Natural killer cell treated with Interleukin-12 subunit alpha and Interleukin-12 subunit beta and Interleukin-15 and Interleukin-18, amount 100 ng/mL, for 72 hours (primary cell): Measurements from ENCODE around the gene ITFG1. TPM values are rescaled to one million over a fixed set of nuclear protein-coding genes. Genes with fewer than 3 reads are reported as not detected.

ENCODE experiments used
- ATAC-seq, 2 donors: fragments of 150-1000 bp; cut with Tn5 transposase in 1 of 2; sonication (Bioruptor Pico), chemical (Tn5 transposase) in 1 of 2; 2 replicates each; pipeline ENCODE4 v1.10.0; 2021
- DNase-seq: peaks from one replicate; pipeline ENCODE4 v3.0.0; 2022; ENCODE audit warnings: low spot score
- H3K27ac Mint-ChIP-seq, 2 donors: 1 replicate in 1 of 2; 2 replicates in 1 of 2; pipeline ENCODE4 v1.8.0; 2022; ENCODE audit warnings: mixed read lengths in 2 of 2, mild to moderate bottlenecking in 1 of 2, moderate library complexity in 1 of 2
- H3K27me3 Mint-ChIP-seq, 2 donors: 1 replicate in 1 of 2; 2 replicates in 1 of 2; pipeline ENCODE4 v1.8.0; 2022; ENCODE audit warnings: mixed read lengths in 2 of 2
- H3K36me3 Mint-ChIP-seq: one replicate; pipeline ENCODE4 v1.8.0; 2022; ENCODE audit warnings: mixed read lengths
- H3K4me1 Mint-ChIP-seq, 2 donors: 1 replicate in 1 of 2; 2 replicates in 1 of 2; pipeline ENCODE4 v1.8.0; 2022; ENCODE audit warnings: low read depth in 2 of 2, mixed read lengths in 2 of 2, mild to moderate bottlenecking in 1 of 2
- H3K4me3 Mint-ChIP-seq: one replicate; pipeline ENCODE4 v1.8.0; 2022; ENCODE audit warnings: mixed read lengths
- H3K9me3 Mint-ChIP-seq: 2 replicates; pipeline ENCODE4 v1.8.0; 2022; ENCODE audit warnings: mixed read lengths
- total RNA-seq, 2 donors: library from RNA; stranded (reverse); gene quantifications; one replicate each; pipeline ENCODE4 v1.2.3, GENCODE V29; 2022

Gene ITFG1
- total RNA-seq, 2 donors from 2014 or later, result 26.9 to 31.8 TPM

DNA sequence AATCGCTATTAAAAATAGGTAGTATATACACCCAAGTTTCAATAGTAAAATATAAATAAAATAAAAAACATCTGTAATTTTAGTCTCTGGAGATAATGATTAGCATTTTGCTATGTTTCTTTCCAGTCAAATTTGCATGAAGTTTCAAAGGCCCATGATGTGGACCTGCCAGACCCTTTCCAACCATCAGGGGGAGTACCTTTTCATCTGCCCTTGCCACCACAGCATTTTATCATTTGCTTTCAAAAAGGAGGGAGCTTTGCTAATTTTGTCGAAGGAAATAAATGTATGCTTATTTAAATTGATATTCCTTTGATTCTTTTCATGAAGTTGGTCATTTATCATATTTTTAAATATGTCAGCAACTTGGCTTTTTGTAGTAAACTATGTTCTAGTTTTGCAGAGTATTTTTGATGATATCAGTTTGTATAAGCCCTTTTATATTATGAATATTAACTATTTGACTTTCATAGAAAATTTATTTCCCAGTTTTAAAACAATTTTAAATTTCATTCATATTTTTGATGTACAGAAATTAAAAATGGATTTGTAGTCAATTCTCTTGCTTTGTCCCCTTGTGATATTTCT is 201.9 kb downstream of the ITFG1 start:
- H3K4me3 Mint-ChIP-seq, result no peak overlapping the region
- no peak overlapping the region for H3K27ac Mint-ChIP-seq
- H3K4me1 Mint-ChIP-seq, result no peaks in the 10 kb centered on the region

GRCh38 chr16:47254756-47255155 is 206.1 kb downstream of the ITFG1 start:
- Mint-ChIP-seq H3K4me1 (no peaks in the 10 kb centered on the region), H3K4me3 (no peak overlapping the region), H3K36me3 (peaks cover 22% of the 10 kb centered on the region), H3K27me3 (no peaks in the 10 kb centered on the region), H3K9me3 (no peaks in the 10 kb centered on the region), H3K27ac (no peak overlapping the region)
- DNase-seq, result no peak
- ATAC-seq, result no peak

More for the DNA sequence above, 201.9 kb downstream of the ITFG1 start:
- DNase-seq (no peak), ATAC-seq (no peak)
- Mint-ChIP-seq H3K36me3 (peaks cover 22% of the 10 kb centered on the region), H3K27me3 (no peaks in the 10 kb centered on the region), H3K9me3 (no peaks in the 10 kb centered on the region)

- H3K4me1 Mint-ChIP-seq, result no peaks in the 10 kb centered on the region
- peaks cover 4% of the 10 kb centered on the region for H3K36me3 Mint-ChIP-seq
- no peak overlapping the region for H3K4me3 Mint-ChIP-seq
- H3K27ac Mint-ChIP-seq, result no peak overlapping the region
- no peaks in the 10 kb centered on the region for H3K27me3 Mint-ChIP-seq
- H3K9me3 Mint-ChIP-seq, result no peaks in the 10 kb centered on the region
- ATAC-seq, result no peak
- DNase-seq, result no peak
These were observed 209.9 kb downstream of the ITFG1 start for GRCh38 chr16:47250983-47251382.

DNA sequence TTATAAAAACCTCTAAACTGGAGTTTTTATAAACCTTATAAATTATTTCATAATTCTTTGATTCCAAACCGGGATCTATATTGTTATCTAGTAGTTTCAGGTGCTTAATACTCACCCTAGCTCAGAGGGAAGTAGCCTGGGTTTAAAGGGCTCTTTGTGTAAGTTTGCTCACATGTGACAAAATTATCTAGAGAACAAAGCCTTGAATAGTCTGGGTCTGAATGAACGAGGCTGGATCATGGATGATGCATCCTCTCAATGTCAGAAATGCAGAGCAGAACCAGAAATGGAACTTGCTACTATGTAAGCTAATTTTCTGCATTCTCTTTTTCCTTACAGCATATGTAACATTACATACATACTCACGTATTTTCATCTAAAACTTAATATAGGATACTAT is 213.2 kb downstream of the ITFG1 start:
- no peaks in the 10 kb centered on the region for H3K4me1 Mint-ChIP-seq
- no peaks in the 10 kb centered on the region for H3K9me3 Mint-ChIP-seq

DNA sequence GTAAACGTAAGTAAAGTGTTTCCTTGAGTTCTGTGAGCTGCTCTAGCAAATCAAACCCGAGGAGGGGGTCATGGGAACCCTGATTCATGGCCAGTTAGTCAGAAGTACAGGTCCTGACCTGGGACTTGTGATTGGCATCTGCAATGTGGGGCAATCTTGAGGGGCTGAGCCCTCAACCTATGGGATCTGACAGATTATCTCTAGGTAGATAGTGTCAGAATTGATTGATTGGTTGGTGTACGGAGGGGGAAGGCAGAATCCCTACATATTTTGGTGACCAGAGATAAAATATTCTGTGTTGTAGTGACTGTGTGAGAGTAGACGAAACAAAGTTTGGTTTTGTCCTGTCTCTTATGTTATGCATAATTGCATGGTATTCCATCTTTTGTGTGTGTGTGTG is 216.7 kb downstream of the ITFG1 start:
- H3K4me1 Mint-ChIP-seq, result no peaks in the 10 kb centered on the region
- peak in 1 of 2 donors; percentile 6 for ATAC-seq

More for the DNA sequence above, 213.2 kb downstream of the ITFG1 start:
- ATAC-seq, result no peak
- no peaks in the 10 kb centered on the region for H3K36me3 Mint-ChIP-seq
- H3K4me3 Mint-ChIP-seq, result no peak overlapping the region
- H3K27me3 Mint-ChIP-seq, result no peaks in the 10 kb centered on the region
- H3K27ac Mint-ChIP-seq, result no peak overlapping the region
- DNase-seq, result no peak

DNA sequence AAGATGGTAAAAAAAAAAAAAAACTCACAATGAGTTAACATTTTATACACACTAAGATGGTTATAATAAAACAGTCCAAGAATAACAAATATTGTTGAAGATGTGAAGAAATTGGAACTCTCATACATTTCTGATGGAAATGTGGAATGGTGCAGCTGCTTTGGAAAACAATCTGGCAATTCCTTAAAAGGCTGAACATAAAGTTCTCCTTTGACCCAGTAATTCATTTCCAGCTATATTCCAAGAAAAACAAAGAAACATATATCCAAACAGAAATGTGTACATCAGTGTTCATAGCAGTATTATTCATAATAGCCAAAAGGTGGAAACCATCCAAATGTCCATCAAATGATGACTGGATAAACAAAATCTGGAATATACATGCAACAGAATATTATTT is 219.8 kb downstream of the ITFG1 start:
- H3K27me3 Mint-ChIP-seq, result no peaks in the 10 kb centered on the region
- ATAC-seq (no peak), DNase-seq (no peak)
- no peak overlapping the region for H3K4me3 Mint-ChIP-seq
- H3K9me3 Mint-ChIP-seq, result no peaks in the 10 kb centered on the region
- H3K4me1 Mint-ChIP-seq, result no peaks in the 10 kb centered on the region
- no peaks in the 10 kb centered on the region for H3K36me3 Mint-ChIP-seq
- H3K27ac Mint-ChIP-seq, result no peak overlapping the region

More for the DNA sequence above, 216.7 kb downstream of the ITFG1 start:
- Mint-ChIP-seq H3K9me3 (no peaks in the 10 kb centered on the region), H3K36me3 (no peaks in the 10 kb centered on the region), H3K27me3 (no peaks in the 10 kb centered on the region), H3K4me3 (no peak overlapping the region), H3K27ac (no peak overlapping the region)
- DNase-seq, result no peak

GRCh38 chr16:47236716-47237115 is 224.1 kb downstream of the ITFG1 start:
- Mint-ChIP-seq H3K9me3 (no peaks in the 10 kb centered on the region), H3K4me1 (peaks cover 5 to 8% of the 10 kb centered on the region in 2 donors), H3K27me3 (no peaks in the 10 kb centered on the region), H3K36me3 (peaks cover 9% of the 10 kb centered on the region), H3K4me3 (no peak overlapping the region), H3K27ac (no peak overlapping the region)
- DNase-seq (no peak), ATAC-seq (no peak)

DNA sequence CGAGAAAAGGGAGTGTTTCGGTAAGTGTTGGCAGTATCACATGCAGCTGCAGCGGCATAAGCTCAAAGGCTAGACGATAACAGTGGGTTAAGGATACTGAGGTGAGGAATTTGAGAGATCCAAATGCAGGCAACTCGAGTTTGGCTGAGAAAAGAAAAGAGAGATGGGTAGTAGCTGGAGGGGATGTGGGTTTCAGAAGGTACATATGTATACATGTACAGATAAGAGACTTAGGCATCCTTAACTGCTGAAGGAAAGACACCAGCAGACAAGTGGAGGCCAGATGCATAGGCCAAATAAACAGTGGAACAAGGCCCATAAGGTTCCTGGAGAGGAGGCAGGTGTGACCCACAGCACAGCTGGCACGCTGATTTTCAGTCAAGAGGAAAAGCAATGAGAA is 230.6 kb downstream of the ITFG1 start:
- DNase-seq (no peak), ATAC-seq (no peak)
- Mint-ChIP-seq H3K4me1 (peaks cover 8 to 15% of the 10 kb centered on the region in 2 donors), H3K27ac (no peak overlapping the region), H3K27me3 (no peaks in the 10 kb centered on the region), H3K4me3 (no peak overlapping the region), H3K9me3 (no peaks in the 10 kb centered on the region), H3K36me3 (peaks cover 4% of the 10 kb centered on the region)

- ATAC-seq, result no peak
- Mint-ChIP-seq H3K4me3 (no peak overlapping the region), H3K27ac (no peak overlapping the region), H3K4me1 (peaks cover 8 to 11% of the 10 kb centered on the region in 2 donors), H3K36me3 (peaks cover 5% of the 10 kb centered on the region), H3K9me3 (no peaks in the 10 kb centered on the region), H3K27me3 (no peaks in the 10 kb centered on the region)
- DNase-seq, result no peak
These were observed 231.5 kb downstream of the ITFG1 start for GRCh38 chr16:47229053-47230050.

DNA sequence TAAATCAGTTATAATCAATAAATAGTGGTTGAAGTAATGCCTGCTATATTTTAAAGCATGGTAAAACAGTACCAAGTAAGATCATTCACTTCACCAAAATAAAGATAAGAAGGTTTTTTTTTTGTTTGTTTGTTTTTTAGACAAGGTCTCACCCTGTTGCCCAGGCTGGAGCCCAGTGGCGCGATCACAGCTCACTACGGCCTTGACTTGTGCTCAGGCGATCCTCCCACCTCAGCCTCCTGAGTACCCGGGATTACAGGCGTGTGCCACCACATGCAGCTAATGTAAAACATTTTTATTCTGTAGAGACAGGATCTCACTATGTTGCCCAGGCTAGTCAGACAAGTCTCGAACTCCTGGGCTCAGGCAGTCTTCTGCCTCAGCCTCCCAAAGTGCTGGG is 232.6 kb downstream of the ITFG1 start:
- Mint-ChIP-seq H3K9me3 (no peaks in the 10 kb centered on the region), H3K4me1 (peaks cover 3 to 11% of the 10 kb centered on the region in 2 donors), H3K36me3 (peaks cover 5% of the 10 kb centered on the region), H3K27me3 (no peaks in the 10 kb centered on the region), H3K4me3 (no peak overlapping the region), H3K27ac (no peak overlapping the region)
- ATAC-seq (no peak), DNase-seq (no peak)

DNA sequence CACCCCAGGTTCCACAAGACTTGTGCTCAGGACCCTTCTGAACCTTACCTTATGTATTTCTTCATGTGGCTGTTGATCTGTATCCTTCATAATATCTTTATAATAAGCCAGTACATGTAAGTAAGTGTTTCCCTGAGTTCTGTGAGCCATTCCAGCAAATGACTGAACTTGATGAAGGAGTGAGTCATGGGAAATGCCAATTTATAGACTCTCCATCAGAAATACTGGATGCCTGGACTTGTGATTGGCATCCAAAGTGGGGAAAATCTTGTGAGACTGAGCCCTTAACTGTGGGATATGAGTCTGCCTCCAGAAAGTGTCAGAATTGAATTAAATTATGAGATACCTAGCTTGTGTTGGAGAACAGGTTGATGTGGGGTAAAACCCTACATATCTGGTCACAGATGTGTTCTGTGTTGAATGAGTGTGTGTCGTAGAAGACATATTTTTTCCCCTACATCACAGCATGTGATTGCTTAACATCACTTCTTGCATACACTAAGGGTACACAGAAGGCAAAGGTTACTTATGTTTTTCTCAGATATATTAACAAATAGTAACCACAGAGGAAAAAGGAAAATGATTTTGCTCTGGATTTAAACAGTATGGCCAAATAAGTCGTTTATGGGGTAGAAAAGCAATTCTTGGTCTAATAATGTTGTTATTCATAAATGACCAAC is 247.0 kb downstream of the ITFG1 start:
- H3K4me3 Mint-ChIP-seq, result no peak overlapping the region
- no peak for ATAC-seq
- H3K27ac Mint-ChIP-seq, result no peak overlapping the region
- H3K27me3 Mint-ChIP-seq, result no peaks in the 10 kb centered on the region
- H3K36me3 Mint-ChIP-seq, result peaks cover 14% of the 10 kb centered on the region
- DNase-seq, result no peak
- no peaks in the 10 kb centered on the region for H3K9me3 Mint-ChIP-seq
- H3K4me1 Mint-ChIP-seq, result no peaks in the 10 kb centered on the region

DNA sequence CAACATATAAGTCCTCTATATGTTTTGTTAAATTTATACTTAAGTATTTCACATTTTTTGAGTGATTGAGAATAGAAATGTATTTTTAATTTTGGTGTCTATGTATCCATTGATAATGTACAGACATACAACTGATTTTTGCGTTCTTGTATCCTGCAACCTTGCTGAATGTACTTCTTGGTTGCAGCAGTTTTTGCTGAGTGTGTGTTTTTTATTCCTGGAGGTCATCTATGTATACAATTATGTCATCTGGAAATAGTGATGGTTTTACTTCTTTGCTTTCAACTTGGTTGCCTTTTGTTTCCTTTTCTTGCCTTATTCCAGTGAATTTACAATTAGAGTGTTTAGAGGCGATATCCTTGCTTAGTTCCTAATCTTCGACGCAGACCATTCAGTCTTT is 249.6 kb downstream of the ITFG1 start:
- Mint-ChIP-seq H3K27me3 (no peaks in the 10 kb centered on the region), H3K9me3 (no peaks in the 10 kb centered on the region), H3K4me1 (no peaks in the 10 kb centered on the region), H3K36me3 (peaks cover 14% of the 10 kb centered on the region), H3K4me3 (no peak overlapping the region), H3K27ac (no peak overlapping the region)
- ATAC-seq (no peak), DNase-seq (no peak)

GRCh38 chr16:47204736-47205504 is 255.9 kb downstream of the ITFG1 start:
- Mint-ChIP-seq H3K36me3 (no peaks in the 10 kb centered on the region), H3K27me3 (no peaks in the 10 kb centered on the region), H3K4me3 (no peak overlapping the region), H3K4me1 (no peaks in the 10 kb centered on the region), H3K27ac (no peak overlapping the region), H3K9me3 (no peaks in the 10 kb centered on the region)
- no peak for DNase-seq
- ATAC-seq, result no peak
